ENCODE results near the gene CDK8.

CDK8 gene

GRCh38 chr13:26295812-26296211, 41.9 kb downstream of the CDK8 start:
- TF ChIP-seq, protein P1, sequence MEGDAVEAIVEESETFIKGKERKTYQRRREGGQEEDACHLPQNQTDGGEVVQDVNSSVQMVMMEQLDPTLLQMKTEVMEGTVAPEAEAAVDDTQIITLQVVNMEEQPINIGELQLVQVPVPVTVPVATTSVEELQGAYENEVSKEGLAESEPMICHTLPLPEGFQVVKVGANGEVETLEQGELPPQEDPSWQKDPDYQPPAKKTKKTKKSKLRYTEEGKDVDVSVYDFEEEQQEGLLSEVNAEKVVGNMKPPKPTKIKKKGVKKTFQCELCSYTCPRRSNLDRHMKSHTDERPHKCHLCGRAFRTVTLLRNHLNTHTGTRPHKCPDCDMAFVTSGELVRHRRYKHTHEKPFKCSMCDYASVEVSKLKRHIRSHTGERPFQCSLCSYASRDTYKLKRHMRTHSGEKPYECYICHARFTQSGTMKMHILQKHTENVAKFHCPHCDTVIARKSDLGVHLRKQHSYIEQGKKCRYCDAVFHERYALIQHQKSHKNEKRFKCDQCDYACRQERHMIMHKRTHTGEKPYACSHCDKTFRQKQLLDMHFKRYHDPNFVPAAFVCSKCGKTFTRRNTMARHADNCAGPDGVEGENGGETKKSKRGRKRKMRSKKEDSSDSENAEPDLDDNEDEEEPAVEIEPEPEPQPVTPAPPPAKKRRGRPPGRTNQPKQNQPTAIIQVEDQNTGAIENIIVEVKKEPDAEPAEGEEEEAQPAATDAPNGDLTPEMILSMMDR (IDR thresholded peaks at IDR 0.05; ENCODE audit: extremely low read depth, insufficient read depth, missing control alignments): no peak
- DNase-seq (ENCODE audit: low spot score): no peak
- in situ Hi-C loops (cut with MboI; ENCODE audit: low pct_unique_long_range_greater_than_20kb, low sequenced_read_pairs, unreplicated experiment): no loop called here

DNA sequence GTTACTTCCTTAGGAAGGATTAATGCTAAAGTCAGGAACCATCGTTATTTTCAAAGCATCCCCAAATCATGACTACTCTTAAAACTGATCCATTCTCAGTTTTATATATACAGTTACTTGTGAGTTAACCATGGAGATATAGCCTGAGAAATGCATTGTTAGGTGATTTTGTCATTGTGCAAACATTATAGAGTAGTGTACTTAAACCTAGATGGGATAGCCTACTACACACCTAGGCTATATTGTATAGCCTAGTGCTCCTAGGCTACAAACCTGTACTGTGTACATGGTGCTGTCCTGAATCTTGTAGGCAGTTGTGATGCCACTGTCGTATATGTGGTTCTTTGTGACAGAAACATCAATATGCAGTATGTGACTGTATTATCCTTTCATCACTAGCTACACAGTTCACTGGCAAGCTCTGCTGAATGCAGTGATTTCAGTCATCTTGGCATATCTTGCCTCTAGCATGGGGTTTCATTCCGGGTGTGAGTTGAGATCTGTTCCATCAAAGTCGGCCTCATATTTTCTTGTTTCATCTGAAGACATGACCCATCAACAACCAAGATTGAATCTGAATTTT, 45.3 kb downstream of the CDK8 start:
- no peak for DNase-seq (ENCODE audit: low spot score)
- in situ Hi-C loops (cut with MboI; ENCODE audit: low pct_unique_long_range_greater_than_20kb, low sequenced_read_pairs, unreplicated experiment): no loop called here
- TF ChIP-seq, protein P1 (IDR thresholded peaks at IDR 0.05; ENCODE audit: extremely low read depth, insufficient read depth, missing control alignments): no peak

DNA sequence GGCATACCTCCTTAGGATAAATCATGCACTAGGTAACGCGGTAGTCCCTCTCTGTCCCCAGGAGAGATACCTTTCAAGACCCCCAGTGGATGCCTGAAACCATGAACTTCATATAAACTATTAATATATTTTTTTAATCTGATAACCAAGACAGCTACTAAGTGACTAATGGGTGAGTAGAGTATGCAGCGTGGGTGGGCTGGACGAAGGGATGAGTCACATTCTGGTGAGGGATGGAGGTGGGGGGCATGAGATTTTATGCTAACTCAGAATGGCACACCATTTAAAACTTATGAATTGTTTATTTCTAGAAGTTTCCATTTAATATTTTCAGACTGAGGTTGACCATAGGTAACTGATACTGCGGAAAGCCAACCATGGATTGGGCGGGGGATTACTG, 46.2 kb downstream of the CDK8 start:
- DNase-seq (ENCODE audit: low spot score): no peak
- TF ChIP-seq, protein P1 (IDR thresholded peaks at IDR 0.05; ENCODE audit: extremely low read depth, insufficient read depth, missing control alignments): no peak
- in situ Hi-C loops (cut with MboI; ENCODE audit: low pct_unique_long_range_greater_than_20kb, low sequenced_read_pairs, unreplicated experiment): no loop called here

DNA sequence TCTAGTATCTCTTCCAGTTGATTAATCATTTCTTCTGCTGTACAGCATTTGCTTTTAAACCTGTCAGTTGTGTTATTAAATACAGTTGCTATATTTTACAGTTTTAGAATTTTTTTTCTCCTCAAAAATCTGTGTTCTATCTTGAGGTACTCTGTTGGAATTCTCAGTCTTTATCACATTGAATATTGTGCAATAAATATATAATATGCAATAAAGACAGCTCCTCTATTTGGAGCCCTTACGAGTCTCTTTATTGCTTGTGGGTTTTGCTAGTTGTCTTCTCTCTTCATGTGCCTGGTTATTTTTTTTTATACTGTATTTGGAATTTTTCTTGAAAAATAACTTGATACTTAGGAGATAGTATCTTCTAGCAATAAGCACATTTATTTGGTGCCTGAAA, 51.7 kb downstream of the CDK8 start:
- TF ChIP-seq, protein P1 (IDR thresholded peaks at IDR 0.05; ENCODE audit: extremely low read depth, insufficient read depth, missing control alignments): no peak
- in situ Hi-C loops (cut with MboI; ENCODE audit: low pct_unique_long_range_greater_than_20kb, low sequenced_read_pairs, unreplicated experiment): no loop called here
- no peak for DNase-seq (ENCODE audit: low spot score)

DNA sequence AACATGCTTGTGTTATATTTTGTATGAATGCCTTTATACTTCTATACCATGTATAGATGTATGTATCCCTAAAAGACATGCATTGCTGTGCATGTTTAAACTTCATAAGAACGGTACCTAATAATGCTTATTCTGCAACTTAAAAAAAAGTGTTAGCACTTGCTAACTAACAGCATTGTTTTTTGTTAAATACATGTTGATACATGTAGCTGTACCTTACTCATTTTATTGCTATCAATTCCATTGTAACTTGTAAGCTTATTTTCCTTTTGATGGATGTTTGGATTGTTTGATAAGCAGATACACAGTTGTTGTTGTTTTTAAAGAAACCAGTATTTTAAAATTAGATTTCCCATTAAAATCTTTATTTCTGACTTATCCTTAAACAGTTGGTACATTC, 53.8 kb downstream of the CDK8 start:
- in situ Hi-C loops (cut with MboI; ENCODE audit: low pct_unique_long_range_greater_than_20kb, low sequenced_read_pairs, unreplicated experiment): no loop called here
- no peak for DNase-seq (ENCODE audit: low spot score)
- TF ChIP-seq, protein P1 (IDR thresholded peaks at IDR 0.05; ENCODE audit: extremely low read depth, insufficient read depth, missing control alignments): no peak

DNA sequence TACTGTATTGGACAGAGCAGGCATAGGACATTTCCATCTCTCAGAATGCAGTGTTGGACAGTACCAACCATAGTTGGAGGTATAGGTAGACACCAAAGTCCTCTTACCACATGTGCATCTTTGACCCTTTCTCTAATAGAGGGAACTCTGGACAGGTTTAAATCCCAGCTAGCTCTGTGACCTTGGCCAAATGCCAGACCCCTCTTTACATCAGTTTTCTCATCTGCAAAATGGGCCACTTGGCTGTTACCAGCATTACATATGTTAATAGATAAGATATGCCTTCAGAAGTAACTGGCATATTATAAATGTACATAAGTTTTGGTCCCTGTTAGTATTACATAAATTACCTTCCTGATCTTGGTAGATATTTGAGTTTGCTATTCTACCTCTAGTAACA, 54.3 kb downstream of the CDK8 start:
- in situ Hi-C loops (cut with MboI; ENCODE audit: low pct_unique_long_range_greater_than_20kb, low sequenced_read_pairs, unreplicated experiment): no loop called here

More for the DNA sequence above, 54.3 kb downstream of the CDK8 start:
- no peak for DNase-seq (ENCODE audit: low spot score)
- TF ChIP-seq, protein P1 (IDR thresholded peaks at IDR 0.05; ENCODE audit: extremely low read depth, insufficient read depth, missing control alignments): no peak
